ENCODE results near the gene SLC6A3.

Gene SLC6A3

GRCh38 chr5:1444361-1445189, 665 bp downstream of the SLC6A3 start:
- H3K79me1 ChIP-seq (ENCODE audit: low read length) = no peaks in the 10 kb centered on the region
- no peaks in the 10 kb centered on the region for H3K79me2 ChIP-seq (ENCODE audit: control insufficient read depth, insufficient read depth, low read length, poor library complexity)
- H2AFZ ChIP-seq (ENCODE audit: insufficient read depth, low read length, poor library complexity) = no peak overlapping the region
- H3K27me3 ChIP-seq (ENCODE audit: insufficient read depth, low read length) = peaks cover 54% of the 10 kb centered on the region
- H3K27ac ChIP-seq (ENCODE audit: low read depth, low read length) = no peak overlapping the region
- H3K14ac ChIP-seq (ENCODE audit: low read length) = no peak overlapping the region
- peak overlapping the region; percentile 33 for H3K4me2 ChIP-seq (ENCODE audit: low read length)
- no peaks in the 10 kb centered on the region for H3K36me3 ChIP-seq (ENCODE audit: control insufficient read depth in 1 of 2, insufficient read depth in 2 of 2, low read length in 2 of 2)
- no peak overlapping the region for H4K12ac ChIP-seq (ENCODE audit: low read depth, low read length)
- H3K4me1 ChIP-seq (ENCODE audit: control insufficient read depth in 1 of 2, insufficient read depth in 2 of 2, low read length in 2 of 2) = peaks cover 3 to 6% of the 10 kb centered on the region in 2 experiments
- H3K9ac ChIP-seq (ENCODE audit: low read length) = no peak overlapping the region
- DNase-seq = no peak
- H3K4ac ChIP-seq (ENCODE audit: low read depth, low read length) = no peak overlapping the region
- no peak overlapping the region for H2BK12ac ChIP-seq (ENCODE audit: low read length)
- H4K8ac ChIP-seq (ENCODE audit: low read depth, low read length) = no peak overlapping the region
- no peak overlapping the region for H2BK120ac ChIP-seq (ENCODE audit: insufficient read depth, low read length, poor library complexity)
- WGBS (ENCODE audit: extremely low coverage, insufficient coverage, insufficient read length) = no CpG with 5 or more reads among the region's 68 CpGs
- peaks cover 27% of the 10 kb centered on the region for H3K9me3 ChIP-seq (ENCODE audit: insufficient read depth, low read depth, low read length)
- no peak overlapping the region for H3K18ac ChIP-seq (ENCODE audit: low read length)
- no peak overlapping the region for H2AK5ac ChIP-seq (ENCODE audit: low read length)
- H2BK5ac ChIP-seq (ENCODE audit: low read depth, low read length, poor library complexity) = no peak overlapping the region
- no peak overlapping the region for H3K4me3 ChIP-seq (ENCODE audit: low read depth, low read length)
- no peak overlapping the region for H4K91ac ChIP-seq (ENCODE audit: low read depth, low read length)
- H3K23ac ChIP-seq (ENCODE audit: low read length) = no peak overlapping the region

GRCh38 chr5:1443991-1444360, 1.3 kb downstream of the SLC6A3 start:
- H4K12ac ChIP-seq (ENCODE audit: low read depth, low read length) = no peak overlapping the region
- H3K4ac ChIP-seq (ENCODE audit: low read depth, low read length) = no peak overlapping the region
- no peak overlapping the region for H3K9ac ChIP-seq (ENCODE audit: low read length)
- no peak for DNase-seq
- no peak overlapping the region for H3K4me2 ChIP-seq (ENCODE audit: low read length)
- H2AFZ ChIP-seq (ENCODE audit: insufficient read depth, low read length, poor library complexity) = no peak overlapping the region
- H2AK5ac ChIP-seq (ENCODE audit: low read length) = no peak overlapping the region
- H3K9me3 ChIP-seq (ENCODE audit: insufficient read depth, low read depth, low read length) = peaks cover 27% of the 10 kb centered on the region
- H3K4me3 ChIP-seq (ENCODE audit: low read depth, low read length) = no peak overlapping the region
- H3K14ac ChIP-seq (ENCODE audit: low read length) = no peak overlapping the region
- peaks cover 54% of the 10 kb centered on the region for H3K27me3 ChIP-seq (ENCODE audit: insufficient read depth, low read length)
- H3K79me2 ChIP-seq (ENCODE audit: control insufficient read depth, insufficient read depth, low read length, poor library complexity) = no peaks in the 10 kb centered on the region
- no peak overlapping the region for H3K23ac ChIP-seq (ENCODE audit: low read length)
- H3K27ac ChIP-seq (ENCODE audit: low read depth, low read length) = no peak overlapping the region
- no peak overlapping the region for H3K18ac ChIP-seq (ENCODE audit: low read length)
- no peak overlapping the region for H4K8ac ChIP-seq (ENCODE audit: low read depth, low read length)
- no peak overlapping the region for H4K91ac ChIP-seq (ENCODE audit: low read depth, low read length)
- H2BK5ac ChIP-seq (ENCODE audit: low read depth, low read length, poor library complexity) = no peak overlapping the region
- no peak overlapping the region for H2BK120ac ChIP-seq (ENCODE audit: insufficient read depth, low read length, poor library complexity)
- no peak overlapping the region for H2BK12ac ChIP-seq (ENCODE audit: low read length)
- no peaks in the 10 kb centered on the region for H3K36me3 ChIP-seq (ENCODE audit: control insufficient read depth in 1 of 2, insufficient read depth in 2 of 2, low read length in 2 of 2)
- peaks cover 3 to 6% of the 10 kb centered on the region in 2 experiments for H3K4me1 ChIP-seq (ENCODE audit: control insufficient read depth in 1 of 2, insufficient read depth in 2 of 2, low read length in 2 of 2)
- no peaks in the 10 kb centered on the region for H3K79me1 ChIP-seq (ENCODE audit: low read length)
- WGBS (ENCODE audit: extremely low coverage, insufficient coverage, insufficient read length) = no CpG with 5 or more reads among the region's 15 CpGs

- Histone ChIP-seq H3K4me3 (ENCODE audit: low read depth, low read length) (no peak overlapping the region), H2BK5ac (ENCODE audit: low read depth, low read length, poor library complexity) (no peak overlapping the region), H3K14ac (ENCODE audit: low read length) (no peak overlapping the region), H3K27me3 (ENCODE audit: insufficient read depth, low read length) (peaks cover 53% of the 10 kb centered on the region), H2BK12ac (ENCODE audit: low read length) (no peak overlapping the region), H4K12ac (ENCODE audit: low read depth, low read length) (no peak overlapping the region), H3K4me2 (ENCODE audit: low read length) (no peak overlapping the region), H2BK120ac (ENCODE audit: insufficient read depth, low read length, poor library complexity) (no peak overlapping the region), H4K91ac (ENCODE audit: low read depth, low read length) (no peak overlapping the region), H3K18ac (ENCODE audit: low read length) (no peak overlapping the region), H3K36me3 (ENCODE audit: control insufficient read depth in 1 of 2, insufficient read depth in 2 of 2, low read length in 2 of 2) (no peaks in the 10 kb centered on the region), H3K79me2 (ENCODE audit: control insufficient read depth, insufficient read depth, low read length, poor library complexity) (no peaks in the 10 kb centered on the region), H3K9ac (ENCODE audit: low read length) (no peak overlapping the region), H3K23ac (ENCODE audit: low read length) (no peak overlapping the region), H3K4ac (ENCODE audit: low read depth, low read length) (no peak overlapping the region), H3K27ac (ENCODE audit: low read depth, low read length) (no peak overlapping the region), H3K4me1 (ENCODE audit: control insufficient read depth in 1 of 2, insufficient read depth in 2 of 2, low read length in 2 of 2) (peaks cover 3 to 6% of the 10 kb centered on the region in 2 experiments), H3K79me1 (ENCODE audit: low read length) (no peaks in the 10 kb centered on the region), H2AFZ (ENCODE audit: insufficient read depth, low read length, poor library complexity) (no peak overlapping the region), H3K9me3 (ENCODE audit: insufficient read depth, low read depth, low read length) (peaks cover 27% of the 10 kb centered on the region), H4K8ac (ENCODE audit: low read depth, low read length) (no peak overlapping the region), H2AK5ac (ENCODE audit: low read length) (no peak overlapping the region)
- WGBS (ENCODE audit: extremely low coverage, insufficient coverage, insufficient read length) = no CpG with 5 or more reads among the region's 9 CpGs
- DNase-seq = no peak
Observed at GRCh38 chr5:1443171-1443570, 2.1 kb downstream of the SLC6A3 start.

GRCh38 chr5:1442222-1443145, 2.8 kb downstream of the SLC6A3 start:
- H4K12ac ChIP-seq (ENCODE audit: low read depth, low read length) = no peak overlapping the region
- H3K36me3 ChIP-seq (ENCODE audit: control insufficient read depth in 1 of 2, insufficient read depth in 2 of 2, low read length in 2 of 2) = no peaks in the 10 kb centered on the region
- H2BK120ac ChIP-seq (ENCODE audit: insufficient read depth, low read length, poor library complexity) = no peak overlapping the region
- H3K14ac ChIP-seq (ENCODE audit: low read length) = no peak overlapping the region
- no peak overlapping the region for H3K4me3 ChIP-seq (ENCODE audit: low read depth, low read length)
- no peak overlapping the region for H3K18ac ChIP-seq (ENCODE audit: low read length)
- H3K27ac ChIP-seq (ENCODE audit: low read depth, low read length) = no peak overlapping the region
- no peak overlapping the region for H2AK5ac ChIP-seq (ENCODE audit: low read length)
- no peak overlapping the region for H3K9ac ChIP-seq (ENCODE audit: low read length)
- H2BK12ac ChIP-seq (ENCODE audit: low read length) = no peak overlapping the region
- no CpG with 5 or more reads among the region's 36 CpGs for WGBS (ENCODE audit: extremely low coverage, insufficient coverage, insufficient read length)
- no peak overlapping the region for H3K4ac ChIP-seq (ENCODE audit: low read depth, low read length)
- no peak overlapping the region for H2BK5ac ChIP-seq (ENCODE audit: low read depth, low read length, poor library complexity)
- peaks cover 46% of the 10 kb centered on the region for H3K27me3 ChIP-seq (ENCODE audit: insufficient read depth, low read length)
- peaks cover 3 to 6% of the 10 kb centered on the region in 2 experiments for H3K4me1 ChIP-seq (ENCODE audit: control insufficient read depth in 1 of 2, insufficient read depth in 2 of 2, low read length in 2 of 2)
- no peak overlapping the region for H4K8ac ChIP-seq (ENCODE audit: low read depth, low read length)
- DNase-seq = no peak
- H4K91ac ChIP-seq (ENCODE audit: low read depth, low read length) = no peak overlapping the region
- H3K79me2 ChIP-seq (ENCODE audit: control insufficient read depth, insufficient read depth, low read length, poor library complexity) = no peaks in the 10 kb centered on the region
- no peak overlapping the region for H3K23ac ChIP-seq (ENCODE audit: low read length)
- no peaks in the 10 kb centered on the region for H3K79me1 ChIP-seq (ENCODE audit: low read length)
- peaks cover 22% of the 10 kb centered on the region for H3K9me3 ChIP-seq (ENCODE audit: insufficient read depth, low read depth, low read length)
- no peak overlapping the region for H3K4me2 ChIP-seq (ENCODE audit: low read length)
- no peak overlapping the region for H2AFZ ChIP-seq (ENCODE audit: insufficient read depth, low read length, poor library complexity)
